Activated T-helper 2 cell treated with anti-CD3 and anti-CD28 coated beads, Interferon-gamma antibody, Interleukin-2, Interleukin-4, amounts not matched to agents 10 μg/mL and 5 μg/mL and 100 μg/mL, durations not matched to agents 14 hours and 24 hours and 36 hours (primary cell): ENCODE measurements around the gene FGFRL1. TPM values are rescaled to one million over a fixed set of nuclear protein-coding genes. Genes with fewer than 3 reads are reported as not detected.

Source experiments
- DNase-seq: peaks from one replicate; pipeline ENCODE4 v3.0.0; 2021; ENCODE audit warnings: low spot score
- H3K27ac Mint-ChIP-seq: one replicate; pipeline ENCODE4 v1.8.0; 2021; ENCODE audit warnings: mixed read lengths
- H3K27me3 Mint-ChIP-seq: one replicate; pipeline ENCODE4 v1.8.0; 2021; ENCODE audit warnings: low read depth, mixed read lengths
- H3K36me3 Mint-ChIP-seq: one replicate; pipeline ENCODE4 v1.8.0; 2021; ENCODE audit warnings: low read depth, mixed read lengths
- H3K4me1 Mint-ChIP-seq: one replicate; pipeline ENCODE4 v1.8.0; 2021; ENCODE audit warnings: low read depth, mixed read lengths
- H3K4me3 Mint-ChIP-seq: one replicate; pipeline ENCODE4 v1.8.0; 2021; ENCODE audit warnings: low read depth, mild to moderate bottlenecking, moderate library complexity, mixed read lengths
- H3K9me3 Mint-ChIP-seq: one replicate; pipeline ENCODE4 v1.8.0; 2021; ENCODE audit warnings: mixed read lengths
- intact Hi-C: fragments of 100-400 bp; cut with micrococcal nuclease; formaldehyde crosslinking; loops from one replicate; pipeline ENCODE4 v1.15.1; 2023
- total RNA-seq: library from RNA; stranded (reverse); gene quantifications from 2 replicates; pipeline ENCODE4 v1.2.3, GENCODE V29; 2022

FGFRL1 gene
- total RNA-seq, 1 donor from 2014 or later: 17.5 TPM

- no peaks in the 10 kb centered on the region for H3K27me3 Mint-ChIP-seq
- H3K27ac Mint-ChIP-seq: no peak overlapping the region
- no peak overlapping the region for H3K4me3 Mint-ChIP-seq
- H3K4me1 Mint-ChIP-seq: no peaks in the 10 kb centered on the region
- intact Hi-C loops: no loop called here
- DNase-seq: no peak
- no peaks in the 10 kb centered on the region for H3K9me3 Mint-ChIP-seq
- H3K36me3 Mint-ChIP-seq: no peaks in the 10 kb centered on the region
Measured at GRCh38 chr4:1019729-1020470, 8.5 kb downstream of the FGFRL1 start.

GRCh38 chr4:1021386-1022050, 10.1 kb downstream of the FGFRL1 start:
- H3K27ac Mint-ChIP-seq: no peak overlapping the region
- H3K4me3 Mint-ChIP-seq: no peak overlapping the region
- H3K4me1 Mint-ChIP-seq: peaks cover 4% of the 10 kb centered on the region
- no peak for DNase-seq
- H3K36me3 Mint-ChIP-seq: peaks cover 7% of the 10 kb centered on the region
- H3K9me3 Mint-ChIP-seq: no peaks in the 10 kb centered on the region
- H3K27me3 Mint-ChIP-seq: no peaks in the 10 kb centered on the region
- intact Hi-C loops: no loop called here

GRCh38 chr4:1022051-1022738, 10.8 kb downstream of the FGFRL1 start:
- H3K36me3 Mint-ChIP-seq: peaks cover 7% of the 10 kb centered on the region
- peaks cover 4% of the 10 kb centered on the region for H3K4me1 Mint-ChIP-seq
- H3K9me3 Mint-ChIP-seq: no peaks in the 10 kb centered on the region
- H3K27me3 Mint-ChIP-seq: no peaks in the 10 kb centered on the region
- no peak for DNase-seq
- H3K4me3 Mint-ChIP-seq: no peak overlapping the region
- intact Hi-C loops: no loop called here
- no peak overlapping the region for H3K27ac Mint-ChIP-seq

- Mint-ChIP-seq H3K36me3 (peaks cover 7% of the 10 kb centered on the region), H3K4me1 (peaks cover 4% of the 10 kb centered on the region), H3K27me3 (no peaks in the 10 kb centered on the region), H3K9me3 (no peaks in the 10 kb centered on the region), H3K27ac (no peak overlapping the region), H3K4me3 (no peak overlapping the region)
- intact Hi-C loops: no loop called here
- DNase-seq: no peak
Measured at GRCh38 chr4:1022739-1023066, 11.3 kb downstream of the FGFRL1 start.

GRCh38 chr4:1023075-1023640, 11.7 kb downstream of the FGFRL1 start:
- Mint-ChIP-seq H3K27ac (no peak overlapping the region), H3K4me1 (peaks cover 4% of the 10 kb centered on the region), H3K36me3 (peaks cover 7% of the 10 kb centered on the region), H3K4me3 (no peak overlapping the region), H3K9me3 (no peaks in the 10 kb centered on the region), H3K27me3 (no peaks in the 10 kb centered on the region)
- no peak for DNase-seq
- intact Hi-C loops: no loop called here

- H3K27me3 Mint-ChIP-seq: no peaks in the 10 kb centered on the region
- H3K4me1 Mint-ChIP-seq: peaks cover 4% of the 10 kb centered on the region
- no peaks in the 10 kb centered on the region for H3K9me3 Mint-ChIP-seq
- DNase-seq: no peak
- no peak overlapping the region for H3K27ac Mint-ChIP-seq
- peaks cover 7% of the 10 kb centered on the region for H3K36me3 Mint-ChIP-seq
- H3K4me3 Mint-ChIP-seq: no peak overlapping the region
- intact Hi-C loops: no loop called here
Measured at GRCh38 chr4:1023895-1024740, 12.7 kb downstream of the FGFRL1 start.

- no peak overlapping the region for H3K4me3 Mint-ChIP-seq
- no peak overlapping the region for H3K27ac Mint-ChIP-seq
- H3K9me3 Mint-ChIP-seq: no peaks in the 10 kb centered on the region
- no peak for DNase-seq
- H3K36me3 Mint-ChIP-seq: peaks cover 7% of the 10 kb centered on the region
- intact Hi-C loops: no loop called here
- H3K4me1 Mint-ChIP-seq: peaks cover 4% of the 10 kb centered on the region
- no peaks in the 10 kb centered on the region for H3K27me3 Mint-ChIP-seq
Measured at GRCh38 chr4:1024882-1025545, 13.6 kb downstream of the FGFRL1 start.

GRCh38 chr4:1026115-1026514, 14.7 kb downstream of the FGFRL1 start:
- no peaks in the 10 kb centered on the region for H3K27me3 Mint-ChIP-seq
- H3K9me3 Mint-ChIP-seq: no peaks in the 10 kb centered on the region
- no peak overlapping the region for H3K27ac Mint-ChIP-seq
- intact Hi-C loops: no loop called here
- peaks cover 7% of the 10 kb centered on the region for H3K36me3 Mint-ChIP-seq
- H3K4me1 Mint-ChIP-seq: peaks cover 4% of the 10 kb centered on the region
- DNase-seq: peak; percentile 29
- H3K4me3 Mint-ChIP-seq: no peak overlapping the region

GRCh38 chr4:1027219-1027914, 15.9 kb downstream of the FGFRL1 start:
- Mint-ChIP-seq H3K9me3 (no peaks in the 10 kb centered on the region), H3K27ac (no peak overlapping the region), H3K36me3 (peaks cover 7% of the 10 kb centered on the region), H3K4me3 (no peak overlapping the region), H3K4me1 (peaks cover 4% of the 10 kb centered on the region), H3K27me3 (no peaks in the 10 kb centered on the region)
- intact Hi-C loops: no loop called here
- DNase-seq: no peak

- Mint-ChIP-seq H3K27me3 (no peaks in the 10 kb centered on the region), H3K36me3 (peaks cover 7% of the 10 kb centered on the region), H3K4me1 (peaks cover 4% of the 10 kb centered on the region), H3K4me3 (no peak overlapping the region), H3K9me3 (no peaks in the 10 kb centered on the region), H3K27ac (no peak overlapping the region)
- intact Hi-C loops: no loop called here
- no peak for DNase-seq
Measured at GRCh38 chr4:1027915-1028238, 16.5 kb downstream of the FGFRL1 start.

GRCh38 chr4:1028574-1029220, 17.3 kb downstream of the FGFRL1 start:
- H3K4me3 Mint-ChIP-seq: no peak overlapping the region
- H3K36me3 Mint-ChIP-seq: peaks cover 7% of the 10 kb centered on the region
- peaks cover 4% of the 10 kb centered on the region for H3K4me1 Mint-ChIP-seq
- intact Hi-C loops: no loop called here
- no peak for DNase-seq
- H3K27ac Mint-ChIP-seq: no peak overlapping the region
- no peaks in the 10 kb centered on the region for H3K27me3 Mint-ChIP-seq
- H3K9me3 Mint-ChIP-seq: no peaks in the 10 kb centered on the region
